GM12891 (cell line): ENCODE measurements around the gene ZNF791.

Experiments
- POLR2A ChIP-seq: IDR thresholded peaks from 2 replicates; pipeline ENCODE4 v1.6.1; 2011; ENCODE audit warnings: low read depth, low read length, control low read depth
- POLR2AphosphoS5 ChIP-seq: IDR thresholded peaks from 2 replicates; pipeline ENCODE4 v1.6.1; 2011; ENCODE audit warnings: low read depth, low read length, control low read depth
- POU2F2 ChIP-seq: IDR thresholded peaks from 2 replicates; pipeline ENCODE4 v1.6.1; 2011; ENCODE audit warnings: low read depth, mild to moderate bottlenecking, control low read depth, low read length, moderate library complexity
- TAF1 ChIP-seq: IDR thresholded peaks from 2 replicates; pipeline ENCODE4 v1.6.1; 2011; ENCODE audit warnings: low read depth, low read length, control low read depth

GRCh38 chr19:12652219-12652618 lies 41.5 kb downstream of the ZNF791 start:
- TF ChIP-seq POLR2A: no peak
- TF ChIP-seq TAF1: no peak
- TF ChIP-seq POLR2AphosphoS5: no peak
- TF ChIP-seq POU2F2: no peak
